ENCODE measurements around the gene HACD2.

DNA sequence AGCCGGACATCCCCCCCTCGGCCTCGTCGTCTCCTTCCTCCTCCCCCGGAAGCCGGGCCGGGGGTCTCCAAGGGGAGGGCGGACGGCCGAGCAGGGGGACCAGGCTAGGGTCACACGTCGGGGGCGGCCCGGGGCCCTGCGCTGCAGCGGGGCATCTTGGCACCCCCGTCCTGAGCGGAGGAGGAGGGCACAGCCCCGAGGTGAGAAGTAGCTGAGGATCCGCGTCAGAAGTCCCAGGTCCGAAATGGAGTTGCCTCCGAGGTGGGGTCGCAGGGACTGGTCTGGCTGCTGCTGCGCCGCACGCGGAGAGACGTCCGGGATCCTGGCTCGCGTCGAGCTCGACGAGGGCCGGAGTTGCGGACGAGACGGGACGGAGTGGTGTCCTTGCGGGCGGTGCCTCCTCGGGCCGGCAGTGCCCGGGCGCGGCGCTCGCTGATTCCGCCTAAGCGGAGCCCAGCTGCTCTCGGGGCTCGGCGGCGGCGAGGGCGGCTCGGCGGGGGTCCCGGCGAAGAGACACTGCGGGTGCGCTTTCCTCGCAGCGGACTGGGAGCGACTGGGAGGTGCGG is 136.2 kb downstream of the HACD2 start, which contains the start of gene ADCY5:
- TF ChIP-seq, protein P1, sequence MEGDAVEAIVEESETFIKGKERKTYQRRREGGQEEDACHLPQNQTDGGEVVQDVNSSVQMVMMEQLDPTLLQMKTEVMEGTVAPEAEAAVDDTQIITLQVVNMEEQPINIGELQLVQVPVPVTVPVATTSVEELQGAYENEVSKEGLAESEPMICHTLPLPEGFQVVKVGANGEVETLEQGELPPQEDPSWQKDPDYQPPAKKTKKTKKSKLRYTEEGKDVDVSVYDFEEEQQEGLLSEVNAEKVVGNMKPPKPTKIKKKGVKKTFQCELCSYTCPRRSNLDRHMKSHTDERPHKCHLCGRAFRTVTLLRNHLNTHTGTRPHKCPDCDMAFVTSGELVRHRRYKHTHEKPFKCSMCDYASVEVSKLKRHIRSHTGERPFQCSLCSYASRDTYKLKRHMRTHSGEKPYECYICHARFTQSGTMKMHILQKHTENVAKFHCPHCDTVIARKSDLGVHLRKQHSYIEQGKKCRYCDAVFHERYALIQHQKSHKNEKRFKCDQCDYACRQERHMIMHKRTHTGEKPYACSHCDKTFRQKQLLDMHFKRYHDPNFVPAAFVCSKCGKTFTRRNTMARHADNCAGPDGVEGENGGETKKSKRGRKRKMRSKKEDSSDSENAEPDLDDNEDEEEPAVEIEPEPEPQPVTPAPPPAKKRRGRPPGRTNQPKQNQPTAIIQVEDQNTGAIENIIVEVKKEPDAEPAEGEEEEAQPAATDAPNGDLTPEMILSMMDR (IDR thresholded peaks at IDR 0.05): no peak
- no peak for TF ChIP-seq ZFX (IDR thresholded peaks at IDR 0.05; ENCODE audit: borderline replicate concordance)
